Adipocyte (in vitro differentiated cells): ENCODE data around the gene SP1.

ENCODE experiments used
- DNase-seq: peaks from one replicate; pipeline ENCODE4 v3.0.0-alpha.2; 2015; ENCODE audit warnings: low read depth
- H3K27me3 ChIP-seq: replicated peaks from 2 replicates; pipeline ENCODE4 v1.7.0; 2013; ENCODE audit warnings: mild to moderate bottlenecking, low read length, moderate library complexity; ENCODE audit not compliant: control insufficient read depth, insufficient read depth
- H3K36me3 ChIP-seq: 2 replicates; pipeline ENCODE4 v1.7.0; 2013; ENCODE audit warnings: low read length, mild to moderate bottlenecking, moderate library complexity; ENCODE audit not compliant: control insufficient read depth, insufficient read depth, severe bottlenecking
- H3K4me1 ChIP-seq: 2 replicates; pipeline ENCODE4 v1.7.0; 2013; ENCODE audit warnings: mild to moderate bottlenecking, low read length, moderate library complexity; ENCODE audit not compliant: control insufficient read depth, insufficient read depth
- H3K4me3 ChIP-seq: 2 replicates; pipeline ENCODE4 v1.7.0; 2013; ENCODE audit warnings: mild to moderate bottlenecking, low read length, moderate library complexity
- H3K9ac ChIP-seq: 2 replicates; pipeline ENCODE4 v1.7.0; 2013; ENCODE audit warnings: mild to moderate bottlenecking, low read length, moderate library complexity
- H3K9me3 ChIP-seq: 2 replicates; pipeline ENCODE4 v1.7.0; 2013; ENCODE audit warnings: mild to moderate bottlenecking, low read length, moderate library complexity; ENCODE audit not compliant: control insufficient read depth

The SP1 gene

GRCh38 chr12:53456654-53457366 is 76.8 kb downstream of the SP1 start:
- Histone ChIP-seq H3K27me3 (no peaks in the 10 kb centered on the region), H3K4me1 (peaks cover 30% of the 10 kb centered on the region), H3K36me3 (peaks cover 78% of the 10 kb centered on the region), H3K9ac (no peak overlapping the region), H3K9me3 (no peaks in the 10 kb centered on the region), H3K4me3 (no peak overlapping the region)
- no peak for DNase-seq

GRCh38 chr12:53459097-53459496 is 79.1 kb downstream of the SP1 start:
- Histone ChIP-seq H3K27me3 (no peaks in the 10 kb centered on the region), H3K9ac (no peak overlapping the region), H3K9me3 (no peaks in the 10 kb centered on the region), H3K4me3 (no peak overlapping the region), H3K4me1 (peaks cover 26% of the 10 kb centered on the region), H3K36me3 (peaks cover 100% of the 10 kb centered on the region)
- DNase-seq, result no peak

- DNase-seq, result no peak
These were observed 81.1 kb downstream of the SP1 start for GRCh38 chr12:53461059-53461458.

GRCh38 chr12:53461591-53461990 is 81.6 kb downstream of the SP1 start:
- Histone ChIP-seq H3K4me1 (peaks cover 35% of the 10 kb centered on the region), H3K4me3 (no peak overlapping the region), H3K9me3 (no peaks in the 10 kb centered on the region), H3K36me3 (peaks cover 99% of the 10 kb centered on the region), H3K9ac (peak overlapping the region; percentile 41), H3K27me3 (no peaks in the 10 kb centered on the region)
- no peak for DNase-seq

More at GRCh38 chr12:53461059-53461458, 81.1 kb downstream of the SP1 start:
- peaks cover 99% of the 10 kb centered on the region for H3K36me3 ChIP-seq
- H3K4me1 ChIP-seq, result peaks cover 30% of the 10 kb centered on the region
- peak overlapping the region; percentile 41 for H3K9ac ChIP-seq
- H3K4me3 ChIP-seq, result no peak overlapping the region
- H3K27me3 ChIP-seq, result no peaks in the 10 kb centered on the region
- no peaks in the 10 kb centered on the region for H3K9me3 ChIP-seq

GRCh38 chr12:53462935-53463334 is 83.0 kb downstream of the SP1 start:
- Histone ChIP-seq H3K36me3 (peaks cover 99% of the 10 kb centered on the region), H3K9ac (peak overlapping the region; percentile 18), H3K27me3 (no peaks in the 10 kb centered on the region), H3K4me3 (no peak overlapping the region), H3K9me3 (no peaks in the 10 kb centered on the region), H3K4me1 (peaks cover 40% of the 10 kb centered on the region)
- DNase-seq, result no peak

- peaks cover 99% of the 10 kb centered on the region for H3K36me3 ChIP-seq
These were observed 84.0 kb downstream of the SP1 start for GRCh38 chr12:53463802-53464560.

GRCh38 chr12:53464685-53465418 is 84.9 kb downstream of the SP1 start:
- H3K9ac ChIP-seq, result peak overlapping the region; percentile 44
- no peak for DNase-seq
- peaks cover 40% of the 10 kb centered on the region for H3K4me1 ChIP-seq
- H3K36me3 ChIP-seq, result peaks cover 99% of the 10 kb centered on the region
- no peaks in the 10 kb centered on the region for H3K27me3 ChIP-seq
- H3K4me3 ChIP-seq, result no peak overlapping the region
- no peaks in the 10 kb centered on the region for H3K9me3 ChIP-seq

More at GRCh38 chr12:53463802-53464560, 84.0 kb downstream of the SP1 start:
- Histone ChIP-seq H3K27me3 (no peaks in the 10 kb centered on the region), H3K4me3 (no peak overlapping the region), H3K4me1 (peaks cover 40% of the 10 kb centered on the region), H3K9me3 (no peaks in the 10 kb centered on the region), H3K9ac (peak overlapping the region; percentile 16)
- no peak for DNase-seq

- Histone ChIP-seq H3K4me3 (no peak overlapping the region), H3K27me3 (no peaks in the 10 kb centered on the region), H3K4me1 (peaks cover 35% of the 10 kb centered on the region), H3K36me3 (peaks cover 99% of the 10 kb centered on the region), H3K9me3 (no peaks in the 10 kb centered on the region), H3K9ac (peak overlapping the region; percentile 44)
- DNase-seq, result no peak
These were observed 85.7 kb downstream of the SP1 start for GRCh38 chr12:53465679-53466078.
